GM23248 (cell line): ENCODE results near the gene MSANTD2. TPM values are rescaled to one million over a fixed set of nuclear protein-coding genes. Genes with fewer than 3 reads are reported as not detected.

Source experiments
- DNase-seq: peaks from one replicate; pipeline ENCODE4 v3.0.0-alpha.2; 2015
- H2AFZ ChIP-seq: fragments of 200-600 bp; sonication (generic); 2 replicates; pipeline ENCODE4 v1.6.1; 2016; ENCODE audit warnings: antibody characterized with exemption
- H3F3A ChIP-seq: fragments of 200-600 bp; sonication (generic); 2 replicates; pipeline ENCODE4 v1.6.1; 2016; ENCODE audit warnings: mild to moderate bottlenecking, antibody characterized with exemption, mixed run types; ENCODE audit not compliant: insufficient read depth
- H3K27ac ChIP-seq: fragments of 200-600 bp; sonication (generic); 2 replicates; pipeline ENCODE4 v1.5.1; 2016; ENCODE audit warnings: mild to moderate bottlenecking
- H3K27me3 ChIP-seq: fragments of 200-600 bp; sonication (generic); replicated peaks from 2 replicates; pipeline ENCODE4 v1.6.1; 2016; ENCODE audit warnings: mild to moderate bottlenecking; ENCODE audit not compliant: insufficient read depth
- H3K36me3 ChIP-seq: fragments of 200-600 bp; sonication (generic); 2 replicates; pipeline ENCODE4 v1.6.1; 2016; ENCODE audit warnings: low read depth, mild to moderate bottlenecking
- H3K4me1 ChIP-seq: fragments of 200-600 bp; sonication (generic); 2 replicates; pipeline ENCODE4 v1.6.1; 2016; ENCODE audit warnings: mild to moderate bottlenecking; ENCODE audit not compliant: insufficient read depth
- H3K4me2 ChIP-seq: fragments of 200-600 bp; sonication (generic); one replicate; pipeline ENCODE4 v1.6.1; 2016; ENCODE audit warnings: mild to moderate bottlenecking; ENCODE audit not compliant: unreplicated experiment
- H3K4me3 ChIP-seq: fragments of 200-600 bp; sonication (generic); 2 replicates; pipeline ENCODE4 v1.5.1; 2016; ENCODE audit warnings: mild to moderate bottlenecking
- H3K79me2 ChIP-seq: fragments of 200-600 bp; sonication (generic); 2 replicates; pipeline ENCODE4 v1.6.1; 2016; ENCODE audit warnings: mild to moderate bottlenecking; ENCODE audit not compliant: insufficient read depth
- H3K9ac ChIP-seq: fragments of 200-600 bp; sonication (generic); 2 replicates; pipeline ENCODE4 v1.6.1; 2016; ENCODE audit warnings: mild to moderate bottlenecking
- H3K9me2 ChIP-seq: fragments of 200-600 bp; sonication (generic); 2 replicates; pipeline ENCODE4 v1.6.1; 2016; ENCODE audit warnings: mixed run types, mild to moderate bottlenecking, moderate library complexity; ENCODE audit not compliant: insufficient read depth
- H3K9me3 ChIP-seq: fragments of 200-600 bp; sonication (generic); one replicate; pipeline ENCODE4 v1.6.1; 2017; ENCODE audit warnings: low read depth
- H4K20me1 ChIP-seq: fragments of 200-600 bp; sonication (generic); 2 replicates; pipeline ENCODE4 v1.6.0; 2016; ENCODE audit not compliant: insufficient read depth
- EZH2 ChIP-seq: fragments of 200-600 bp; sonication (generic); IDR thresholded peaks from 2 replicates; pipeline ENCODE4 v1.6.1; 2018; ENCODE audit warnings: antibody characterized with exemption, mild to moderate bottlenecking; ENCODE audit not compliant: insufficient read depth, poor library complexity, severe bottlenecking
- EZH2phosphoT487 ChIP-seq: fragments of 200-600 bp; sonication (generic); IDR thresholded peaks from 2 replicates; pipeline ENCODE4 v1.6.1; 2018; ENCODE audit warnings: antibody characterized with exemption, moderate library complexity, mild to moderate bottlenecking, low read depth; ENCODE audit not compliant: insufficient read depth
- WGBS, 2 experiments: methylation state at CpG; one replicate each; pipeline ENCODE4 v1.1.6; 2015 to 2017; ENCODE audit warnings: low lambda C conversion rate in 2 of 2, low coverage in 1 of 2; ENCODE audit errors: missing lambda C conversion rate in 2 of 2; 5-methylcytosine and 5-hydroxymethylcytosine counted together
- in situ Hi-C: fragments of 300-500 bp; cut with MboI; formaldehyde crosslinking; loops from 2 replicates; pipeline ENCODE4 v1.15.0; 2020
- polyA plus RNA-seq: library from polyadenylated mRNA; unstranded; fragments of >200 nt; fragmentation: Nextera tagmentation; extraction: Ambion mirVana; gene quantifications from 2 replicates; pipeline ENCODE4 v1.2.1, GENCODE V29; 2016
- total RNA-seq: library from RNA; depleted of rRNA; stranded (reverse); fragments of >200 nt; shearing (Covaris generic); gene quantifications from 2 replicates; pipeline ENCODE4 v1.2.3, GENCODE V29; 2014

Gene MSANTD2
- total and polyA plus RNA-seq, 2 experiments from 2014 or later: 6.0 to 8.4 TPM

DNA sequence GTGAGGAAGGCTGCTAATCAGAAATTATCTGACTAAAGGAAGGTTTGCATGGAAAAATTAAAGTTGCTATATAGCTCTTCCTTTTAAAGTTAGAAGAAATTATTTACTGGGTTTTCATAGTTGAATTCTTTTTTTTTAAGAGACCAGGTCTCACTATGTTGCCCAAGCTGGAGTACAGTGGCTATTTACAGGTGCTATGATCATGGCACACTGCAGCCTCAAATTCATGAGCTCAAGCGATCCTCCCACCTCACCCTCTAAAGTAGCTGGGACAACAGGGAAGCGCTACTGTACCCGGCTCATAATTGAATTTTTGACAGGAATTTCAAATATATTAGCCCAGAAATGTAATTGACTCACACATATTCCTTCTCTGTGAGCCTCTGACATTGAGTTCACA, 3.9 kb downstream of the MSANTD2 start:
- Histone ChIP-seq H3K27ac (no peak overlapping the region), H4K20me1 (peaks cover 16% of the 10 kb centered on the region), H3K4me1 (peaks cover 18% of the 10 kb centered on the region), H3K4me2 (no peak overlapping the region), H3K9me2 (no peaks in the 10 kb centered on the region), H2AFZ (no peak overlapping the region), H3K9ac (no peak overlapping the region), H3K27me3 (no peaks in the 10 kb centered on the region), H3K79me2 (peaks cover 87% of the 10 kb centered on the region), H3F3A (peaks cover 14% of the 10 kb centered on the region), H3K36me3 (no peaks in the 10 kb centered on the region), H3K9me3 (no peaks in the 10 kb centered on the region), H3K4me3 (no peak overlapping the region)
- in situ Hi-C loops: no loop called here
- DNase-seq: no peak
- no peak for TF ChIP-seq EZH2
- no peak for TF ChIP-seq EZH2phosphoT487
- 60 to 64% methylated on average over 3 of the region's 3 CpGs for WGBS, 2 experiments

DNA sequence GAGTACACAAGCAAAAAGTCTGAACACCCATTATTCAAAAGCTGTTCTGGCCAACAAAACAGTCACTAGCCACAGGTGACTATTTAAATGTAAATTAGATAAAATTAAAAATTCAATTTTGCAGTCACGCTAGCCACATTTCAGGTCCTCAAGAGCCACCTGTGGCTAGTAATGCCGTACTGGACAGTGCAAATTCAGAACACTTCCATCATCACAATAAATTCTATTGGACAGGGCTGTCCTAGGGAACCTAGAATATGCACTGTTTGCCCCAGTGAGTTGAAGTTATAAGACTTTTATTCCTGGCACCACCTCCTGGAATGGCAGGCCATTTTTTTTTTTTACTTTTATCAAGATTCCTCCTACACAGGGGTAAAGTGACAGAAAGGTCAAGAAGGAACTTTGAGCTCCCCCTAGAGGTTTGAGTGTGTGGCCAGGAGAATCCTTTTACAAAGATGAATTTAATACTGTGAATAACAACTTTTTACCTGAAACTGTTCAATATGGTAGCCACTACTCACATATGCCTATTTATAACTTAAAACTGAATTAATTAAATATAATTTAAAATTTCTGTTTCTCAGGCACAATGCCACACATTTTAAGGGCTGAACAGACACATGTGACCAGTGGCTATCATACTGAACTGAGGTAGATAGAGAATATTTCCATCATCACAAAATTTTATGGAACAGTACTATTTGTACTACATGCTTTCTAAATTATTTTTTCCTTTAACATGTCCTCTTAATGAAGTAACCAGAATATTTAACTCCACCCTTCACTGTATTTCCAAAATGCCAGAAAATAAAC, 6.5 kb downstream of the MSANTD2 start:
- Histone ChIP-seq H3K9me3 (no peaks in the 10 kb centered on the region), H4K20me1 (peaks cover 16% of the 10 kb centered on the region), H3K27ac (no peak overlapping the region), H2AFZ (no peak overlapping the region), H3K4me1 (peaks cover 11% of the 10 kb centered on the region; the same call in 1 of the 2 replicates), H3F3A (peaks cover 3% of the 10 kb centered on the region), H3K9ac (no peak overlapping the region), H3K4me3 (no peak overlapping the region), H3K4me2 (no peak overlapping the region), H3K79me2 (peaks cover 100% of the 10 kb centered on the region), H3K27me3 (no peaks in the 10 kb centered on the region), H3K36me3 (no peaks in the 10 kb centered on the region), H3K9me2 (no peaks in the 10 kb centered on the region)
- in situ Hi-C loops: no loop called here
- 79 to 83% methylated on average over 2 of the region's 2 CpGs for WGBS, 2 experiments
- peak; percentile 70 for DNase-seq
- TF ChIP-seq EZH2phosphoT487 (no peak), EZH2 (no peak)

DNA sequence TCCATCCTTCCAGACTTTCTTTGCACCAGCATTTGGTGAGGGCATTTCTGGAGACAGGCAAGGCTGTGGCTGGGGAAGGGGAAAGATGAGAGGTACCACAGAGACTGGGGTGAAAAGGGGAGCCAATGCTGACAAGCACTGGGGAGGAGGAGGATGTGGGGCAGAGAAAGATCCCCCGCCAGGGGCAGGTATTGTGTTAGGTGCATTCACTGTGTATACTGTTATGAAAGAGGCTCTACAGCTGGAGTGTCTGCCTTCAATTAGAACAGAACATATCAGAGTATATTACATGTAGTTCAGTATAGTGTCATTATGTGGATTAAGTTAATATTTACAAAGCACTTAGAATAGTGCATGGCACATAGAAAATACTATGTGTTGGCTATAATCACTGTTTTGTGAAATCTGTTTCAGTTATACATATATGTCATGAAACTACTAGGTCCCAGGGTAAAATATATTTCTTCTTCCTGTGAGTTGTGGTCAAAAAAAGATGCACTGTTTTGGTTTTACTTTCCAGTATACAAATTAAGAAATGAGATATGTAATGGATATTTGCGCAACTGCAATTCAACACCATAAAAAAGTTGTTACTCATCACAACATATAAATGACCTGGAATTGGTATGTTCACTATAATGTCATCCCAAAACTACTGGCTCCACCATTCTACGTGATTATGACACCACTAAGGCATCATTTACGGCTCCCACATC, 8.4 kb downstream of the MSANTD2 start:
- Histone ChIP-seq H3K4me2 (no peak overlapping the region), H3K79me2 (peaks cover 100% of the 10 kb centered on the region), H3K4me1 (no peaks in the 10 kb centered on the region), H3K9me2 (no peaks in the 10 kb centered on the region), H2AFZ (no peak overlapping the region), H3K36me3 (no peaks in the 10 kb centered on the region), H3K9ac (no peak overlapping the region), H3K27ac (no peak overlapping the region), H3K4me3 (no peak overlapping the region), H4K20me1 (peaks cover 8% of the 10 kb centered on the region; the same call in 1 of the 2 replicates), H3K9me3 (no peaks in the 10 kb centered on the region), H3F3A (no peaks in the 10 kb centered on the region), H3K27me3 (no peaks in the 10 kb centered on the region)
- 94 to 95% methylated on average over 4 of the region's 4 CpGs for WGBS, 2 experiments
- TF ChIP-seq EZH2phosphoT487: no peak
- no peak for TF ChIP-seq EZH2
- DNase-seq: peak; percentile 30
- in situ Hi-C loops: no loop called here

DNA sequence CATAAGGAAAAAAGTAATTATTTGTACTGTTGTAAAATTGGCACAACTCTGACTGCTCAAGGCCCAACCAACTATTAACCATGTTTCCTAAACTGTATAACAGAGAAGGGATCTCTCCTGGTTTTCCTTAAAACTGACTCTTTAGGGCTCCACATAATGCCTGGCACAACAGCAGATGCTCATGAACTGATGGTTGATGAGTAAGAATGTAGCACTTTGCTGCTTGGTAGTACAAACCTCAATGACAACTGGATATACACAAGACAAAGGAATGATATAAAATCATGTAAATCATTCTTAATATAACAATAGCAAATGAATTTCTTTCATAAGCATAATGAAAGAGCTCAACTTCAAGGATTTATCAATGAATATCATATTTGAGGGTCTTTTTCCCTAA, 11.7 kb downstream of the MSANTD2 start:
- DNase-seq: peak; percentile 50
- H3K4me3 ChIP-seq: no peak overlapping the region
- H3K4me2 ChIP-seq: no peak overlapping the region
- no peaks in the 10 kb centered on the region for H3K9me3 ChIP-seq
- no peak overlapping the region for H2AFZ ChIP-seq
- H3K36me3 ChIP-seq: no peaks in the 10 kb centered on the region
- no peaks in the 10 kb centered on the region for H3K4me1 ChIP-seq
- 0 out of 2 replicates have a peak, but pooled peaks cover 12% of the 10 kb centered on the region for H4K20me1 ChIP-seq
- no peak overlapping the region for H3K27ac ChIP-seq
- in situ Hi-C loops: no loop called here
- no peaks in the 10 kb centered on the region for H3K9me2 ChIP-seq
- TF ChIP-seq EZH2 (no peak), EZH2phosphoT487 (no peak)
- H3K9ac ChIP-seq: no peak overlapping the region
- H3K79me2 ChIP-seq: peaks cover 99% of the 10 kb centered on the region
- no peaks in the 10 kb centered on the region for H3K27me3 ChIP-seq
- H3F3A ChIP-seq: no peaks in the 10 kb centered on the region
